GM12878 (cell line): ENCODE data around the gene SORT1.

ENCODE experiments used
- ASH2L ChIP-seq: fragments of 300-600, 200-600 bp; sonication (generic); IDR thresholded peaks from 2 replicates; pipeline ENCODE4 v1.6.1; 2017; ENCODE audit warnings: low read depth, mild to moderate bottlenecking, borderline replicate concordance
- ATF3 ChIP-seq: IDR thresholded peaks from 2 replicates; pipeline ENCODE4 v1.6.1; 2011; ENCODE audit warnings: low read depth, mild to moderate bottlenecking, low read length, moderate library complexity, borderline replicate concordance; ENCODE audit errors: extremely low read depth
- CEBPZ ChIP-seq: fragments of 150-350 bp; IDR thresholded peaks from 2 replicates; pipeline ENCODE4 v1.6.1; 2016; ENCODE audit warnings: low read depth, low read length
- CTCF ChIP-seq, 3 experiments: IDR thresholded peaks in 2 of 3; conservative IDR thresholded peaks in 1 of 3; 2 replicates each; pipeline ENCODE4 v1.5.1; 2011; ENCODE audit warnings: low read depth in 3 of 3, low read length in 3 of 3, mild to moderate bottlenecking in 3 of 3, control low read depth in 2 of 3, moderate library complexity in 2 of 3, inconsistent platforms in 1 of 3, mixed read lengths in 1 of 3; ENCODE audit not compliant: control insufficient read depth in 2 of 3, insufficient read depth in 1 of 3; ENCODE audit errors: extremely low read depth in 1 of 3
- IRF5 ChIP-seq: fragments of 450-650 bp; IDR thresholded peaks from 2 replicates; pipeline ENCODE4 v1.6.1; 2017; ENCODE audit warnings: borderline replicate concordance
- MAX ChIP-seq: IDR thresholded peaks from 2 replicates; pipeline ENCODE4 v1.6.1; 2012; ENCODE audit warnings: low read depth, low read length, improper control_type of control experiment
- SRF ChIP-seq, 2 experiments: IDR thresholded peaks; 2 replicates each; pipeline ENCODE4 v1.6.1; 2011; ENCODE audit warnings: low read depth in 2 of 2, low read length in 2 of 2, mild to moderate bottlenecking in 1 of 2, moderate library complexity in 1 of 2
- ZBTB11 ChIP-seq: fragments of 450-650 bp; formaldehyde crosslinking; IDR thresholded peaks from 2 replicates; pipeline ENCODE4 v1.5.0; 2022; ENCODE audit warnings: mild to moderate bottlenecking, missing genetic modification characterization
- ZBTB40 ChIP-seq: fragments of 450-650 bp; IDR thresholded peaks from 2 replicates; pipeline ENCODE4 v1.6.1; 2016; ENCODE audit warnings: mild to moderate bottlenecking, moderate library complexity, borderline replicate concordance
- ZNF592 ChIP-seq: fragments of 450-650 bp; IDR thresholded peaks from 2 replicates; pipeline ENCODE4 v1.6.1; 2017; ENCODE audit warnings: mild to moderate bottlenecking, moderate library complexity

GRCh38 chr1:109331113-109331512, 66.6 kb downstream of the SORT1 start:
- TF ChIP-seq SRF (IDR thresholded peaks at IDR 0.05; ENCODE audit: low read depth in 2 of 2, low read length in 2 of 2) (no peak), CTCF (IDR thresholded peaks at IDR 0.05 in 2 of 3, conservative IDR thresholded peaks at IDR 0.05 in 1 of 3; ENCODE audit: control insufficient read depth in 2 of 3, extremely low read depth in 1 of 3, insufficient read depth in 1 of 3, low read depth in 3 of 3, low read length in 3 of 3) (no peak), ZBTB11 (CRISPR knock-in tag) (no peak), IRF5 (no peak), ASH2L (no peak), MAX (no peak), ZNF592 (no peak), ATF3 (no peak), ZBTB40 (no peak), CEBPZ (no peak)
